Stimulated activated naive CD8-positive, alpha-beta T cell treated with anti-CD3 and anti-CD28 coated beads, Interleukin-15, Interleukin-2, amounts not matched to agents 100 ng/mL and 50 ng/mL, for 24 hours (primary cell): Measurements from ENCODE around the gene CYBA.

Experiments used
- H3K27ac Mint-ChIP-seq: one replicate; pipeline ENCODE4 v1.8.0; 2021; ENCODE audit warnings: mild to moderate bottlenecking, mixed read lengths
- H3K27me3 Mint-ChIP-seq: one replicate; pipeline ENCODE4 v1.8.0; 2021; ENCODE audit warnings: mixed read lengths
- H3K36me3 Mint-ChIP-seq: one replicate; pipeline ENCODE4 v1.8.0; 2021; ENCODE audit warnings: low read depth, mixed read lengths
- H3K4me1 Mint-ChIP-seq: one replicate; pipeline ENCODE4 v1.8.0; 2021; ENCODE audit warnings: low read depth, mixed read lengths
- H3K4me3 Mint-ChIP-seq: one replicate; pipeline ENCODE4 v1.8.0; 2021; ENCODE audit warnings: mild to moderate bottlenecking, mixed read lengths
- H3K9me3 Mint-ChIP-seq: one replicate; pipeline ENCODE4 v1.8.0; 2021; ENCODE audit warnings: mixed read lengths

Gene CYBA

DNA sequence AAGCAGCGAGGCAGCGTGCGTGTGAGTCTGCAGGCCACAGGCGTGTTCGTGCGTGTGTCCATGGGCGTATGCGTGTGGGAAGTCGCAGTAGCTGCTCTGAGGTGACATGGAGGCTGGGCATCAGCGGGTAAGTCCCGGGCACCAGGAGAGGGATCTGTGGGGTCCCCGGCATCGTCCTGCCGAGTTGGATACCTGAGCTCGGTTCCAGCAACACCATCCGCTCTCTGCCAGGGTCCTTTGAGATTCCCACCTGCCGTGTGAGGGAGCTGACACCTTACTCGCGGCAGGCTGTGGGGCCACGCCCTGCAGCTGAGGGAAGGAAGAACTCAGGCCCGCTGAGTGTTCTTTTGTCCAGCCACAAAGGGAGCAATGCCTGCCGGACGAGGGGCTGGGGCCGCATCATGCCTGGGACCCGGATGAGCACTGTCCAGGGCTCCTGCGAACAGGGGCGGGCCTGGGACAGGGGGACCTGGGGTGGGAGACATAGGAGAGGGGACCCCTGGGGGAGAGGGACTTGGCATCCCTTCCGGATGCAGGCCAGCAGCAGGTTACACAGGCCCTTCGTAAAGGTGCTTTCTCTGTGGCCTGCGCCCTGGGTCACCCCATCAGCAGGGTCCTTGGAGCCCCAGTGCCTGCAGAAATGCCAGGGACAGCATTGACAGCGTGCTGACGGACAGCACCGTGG lies 40.4 kb upstream of the CYBA start:
- H3K36me3 Mint-ChIP-seq, result no peaks in the 10 kb centered on the region
- no peaks in the 10 kb centered on the region for H3K9me3 Mint-ChIP-seq
- H3K4me3 Mint-ChIP-seq, result no peak overlapping the region
- H3K27me3 Mint-ChIP-seq, result no peaks in the 10 kb centered on the region
- no peak overlapping the region for H3K27ac Mint-ChIP-seq
- H3K4me1 Mint-ChIP-seq, result peaks cover 26% of the 10 kb centered on the region

DNA sequence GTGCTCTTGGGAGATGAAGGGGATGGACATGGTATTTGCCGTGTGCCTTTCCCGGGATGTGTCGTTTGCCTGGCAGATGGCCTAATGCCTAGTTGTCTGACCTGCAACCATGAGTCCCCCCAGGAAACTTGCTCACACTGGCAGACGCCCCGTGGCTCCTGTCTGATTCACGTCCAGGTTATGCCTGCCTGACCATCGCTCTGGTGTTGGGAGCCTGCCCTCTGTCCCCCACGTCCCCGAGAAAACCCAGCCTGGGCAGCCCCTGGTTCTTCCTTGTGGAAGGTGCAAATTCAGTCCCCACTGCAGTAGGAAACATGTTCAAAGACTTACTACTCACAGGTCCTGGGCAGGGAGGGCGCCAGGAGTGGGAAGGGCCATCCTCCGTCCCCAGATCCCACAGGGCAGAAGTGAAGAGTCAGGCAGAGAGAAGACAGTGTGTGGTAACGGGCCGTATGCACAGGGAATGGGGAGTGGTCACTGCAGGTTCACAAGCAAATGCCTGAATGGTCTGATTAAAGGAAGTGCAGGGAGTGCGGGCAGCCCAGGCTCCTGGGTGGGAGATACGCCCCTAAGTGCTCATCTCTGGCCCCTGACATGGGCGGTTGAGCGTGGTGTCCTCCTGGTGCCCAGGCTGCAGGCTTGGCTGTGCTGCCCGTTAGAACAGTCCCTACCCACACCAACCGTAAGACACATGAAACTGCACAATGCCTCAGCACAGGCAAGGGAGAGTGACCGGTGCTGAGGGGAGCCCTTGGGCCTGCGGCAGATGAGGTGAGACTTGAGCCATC lies 39.7 kb upstream of the CYBA start:
- no peaks in the 10 kb centered on the region for H3K27me3 Mint-ChIP-seq
- no peak overlapping the region for H3K4me3 Mint-ChIP-seq
- H3K27ac Mint-ChIP-seq, result no peak overlapping the region
- H3K4me1 Mint-ChIP-seq, result peaks cover 27% of the 10 kb centered on the region
- no peaks in the 10 kb centered on the region for H3K9me3 Mint-ChIP-seq
- H3K36me3 Mint-ChIP-seq, result no peaks in the 10 kb centered on the region

DNA sequence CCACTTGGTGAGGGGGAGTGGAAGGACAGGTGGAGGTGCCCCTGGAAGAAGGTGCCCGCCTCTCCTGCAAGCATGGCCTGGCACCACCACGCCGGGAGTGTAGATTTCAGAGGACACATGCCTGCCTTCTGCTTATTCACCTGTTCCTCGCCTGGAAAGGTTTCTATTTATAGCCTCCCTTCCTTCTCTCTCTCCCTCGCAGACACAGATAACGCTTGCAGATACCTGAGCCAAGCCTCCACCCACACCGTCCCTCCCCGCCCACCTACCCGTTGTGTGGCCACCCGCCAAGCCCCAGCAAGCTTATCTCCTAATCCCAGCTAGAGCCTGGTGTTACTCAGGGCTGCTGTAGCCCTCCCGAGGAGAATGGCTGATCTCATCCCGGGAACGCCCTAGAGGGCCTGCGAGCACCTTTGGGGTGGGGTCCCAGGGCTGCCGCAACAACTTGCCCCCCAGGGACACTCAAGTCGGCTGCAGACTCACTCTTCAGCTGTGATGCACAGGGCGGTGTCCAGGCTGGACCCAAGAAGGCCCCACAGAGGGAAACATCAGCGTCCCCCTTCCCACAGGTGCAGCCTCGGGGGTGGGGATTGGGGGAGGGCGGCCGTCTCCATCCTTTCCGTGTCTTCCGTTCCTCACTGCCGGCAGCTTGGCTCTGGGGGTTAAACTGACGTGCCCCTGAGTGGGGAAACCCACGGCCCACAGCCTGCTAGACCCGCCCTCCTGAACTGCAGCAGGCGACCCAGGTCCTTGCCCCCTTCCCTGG lies 37.3 kb upstream of the CYBA start:
- Mint-ChIP-seq H3K4me1 (peaks cover 40% of the 10 kb centered on the region), H3K36me3 (no peaks in the 10 kb centered on the region), H3K27me3 (no peaks in the 10 kb centered on the region), H3K4me3 (no peak overlapping the region), H3K27ac (no peak overlapping the region), H3K9me3 (no peaks in the 10 kb centered on the region)

DNA sequence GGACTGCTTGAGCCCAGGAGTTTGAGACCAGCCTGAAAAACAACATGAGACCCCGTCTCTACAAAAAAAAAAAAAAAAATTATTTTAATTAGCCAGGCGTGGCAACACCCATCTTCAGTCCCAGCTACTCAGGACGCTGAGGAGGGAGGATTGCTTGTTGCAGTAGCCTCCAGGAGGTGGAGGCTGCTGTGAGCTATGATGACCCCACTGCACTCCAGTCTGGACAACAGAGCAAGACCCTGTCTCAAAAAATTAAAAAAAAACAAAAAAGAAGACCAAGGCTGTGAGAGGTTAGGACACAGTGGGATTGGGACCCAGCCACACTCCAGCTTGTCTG lies 36.8 kb upstream of the CYBA start:
- H3K4me1 Mint-ChIP-seq, result peaks cover 36% of the 10 kb centered on the region

DNA sequence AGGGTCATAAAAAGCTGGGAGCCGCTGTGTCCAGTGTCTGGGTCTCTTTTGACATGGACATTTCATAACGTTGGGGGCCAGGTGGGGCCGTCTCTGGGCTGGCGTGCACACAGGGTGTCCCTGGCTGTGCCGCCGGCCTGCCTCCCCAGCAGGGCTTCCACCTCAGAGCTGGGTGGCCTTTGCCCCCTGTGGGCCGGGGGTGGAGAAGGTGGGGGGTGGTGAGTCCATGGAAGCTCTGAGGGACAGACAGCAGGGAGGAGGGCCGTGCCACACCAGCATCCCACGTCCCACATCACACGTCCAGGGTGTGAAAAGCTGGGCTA lies 36.4 kb upstream of the CYBA start:
- H3K4me1 Mint-ChIP-seq, result peaks cover 36% of the 10 kb centered on the region
- no peaks in the 10 kb centered on the region for H3K9me3 Mint-ChIP-seq
- no peak overlapping the region for H3K27ac Mint-ChIP-seq
- no peak overlapping the region for H3K4me3 Mint-ChIP-seq
- H3K27me3 Mint-ChIP-seq, result no peaks in the 10 kb centered on the region
- H3K36me3 Mint-ChIP-seq, result no peaks in the 10 kb centered on the region

More for the DNA sequence above, 36.8 kb upstream of the CYBA start:
- H3K36me3 Mint-ChIP-seq, result no peaks in the 10 kb centered on the region
- H3K27ac Mint-ChIP-seq, result no peak overlapping the region
- H3K27me3 Mint-ChIP-seq, result no peaks in the 10 kb centered on the region
- no peaks in the 10 kb centered on the region for H3K9me3 Mint-ChIP-seq
- H3K4me3 Mint-ChIP-seq, result no peak overlapping the region

DNA sequence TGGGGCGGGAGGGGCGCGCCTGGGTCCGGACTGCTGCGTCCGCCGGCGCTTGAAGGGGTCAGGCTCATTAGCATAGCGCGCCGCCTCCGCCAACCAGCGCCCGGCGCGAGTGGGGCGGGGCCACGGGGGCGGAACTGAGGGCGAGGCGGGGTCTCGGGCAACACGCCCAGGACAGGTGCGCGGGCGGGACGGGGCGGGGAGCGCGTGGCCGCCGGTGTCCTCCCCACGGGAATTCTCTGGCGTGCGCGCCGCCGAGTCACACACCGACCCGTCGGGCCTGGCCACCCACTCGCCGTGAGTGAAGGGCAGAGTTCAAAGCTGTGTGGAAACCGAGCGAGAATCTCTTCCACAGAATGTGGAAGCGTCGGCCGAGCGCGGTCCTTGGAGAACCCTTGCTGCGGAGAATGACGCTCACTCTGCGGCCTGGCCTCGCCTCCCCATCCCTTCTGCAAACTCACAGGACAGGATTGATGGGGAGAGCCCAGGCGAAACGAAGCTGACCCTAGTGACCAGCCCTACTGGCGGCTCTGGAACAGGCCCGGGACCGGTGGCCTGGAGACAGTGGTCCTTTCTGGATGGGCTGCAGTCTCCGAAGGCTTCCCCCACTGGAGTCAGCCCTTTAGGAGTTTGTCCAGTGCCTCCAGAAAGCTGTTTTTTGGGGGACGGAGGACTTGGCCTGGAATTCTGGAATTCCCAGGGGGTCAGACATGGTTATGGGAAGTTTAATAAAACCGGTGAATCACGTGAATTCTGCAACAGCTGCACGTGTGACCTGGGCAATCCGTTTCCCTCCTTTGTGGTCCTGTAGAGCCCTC lies 35.8 kb upstream of the CYBA start, which contains the start of gene SNAI3:
SNAI3 (minus strand) TSS at position 69 of the 815 bp plus-strand sequence. CDS start 101 bp downstream, outside the sequence.
- H3K4me1 Mint-ChIP-seq, result peaks cover 36% of the 10 kb centered on the region
- peak within 1 kb of the TSS; percentile 72 for H3K4me3 Mint-ChIP-seq
- H3K27ac Mint-ChIP-seq, result no peak within 1 kb of the TSS
- no peaks in the 10 kb centered on the region for H3K36me3 Mint-ChIP-seq
- H3K9me3 Mint-ChIP-seq, result no peaks in the 10 kb centered on the region
- H3K27me3 Mint-ChIP-seq, result no peaks in the 10 kb centered on the region

DNA sequence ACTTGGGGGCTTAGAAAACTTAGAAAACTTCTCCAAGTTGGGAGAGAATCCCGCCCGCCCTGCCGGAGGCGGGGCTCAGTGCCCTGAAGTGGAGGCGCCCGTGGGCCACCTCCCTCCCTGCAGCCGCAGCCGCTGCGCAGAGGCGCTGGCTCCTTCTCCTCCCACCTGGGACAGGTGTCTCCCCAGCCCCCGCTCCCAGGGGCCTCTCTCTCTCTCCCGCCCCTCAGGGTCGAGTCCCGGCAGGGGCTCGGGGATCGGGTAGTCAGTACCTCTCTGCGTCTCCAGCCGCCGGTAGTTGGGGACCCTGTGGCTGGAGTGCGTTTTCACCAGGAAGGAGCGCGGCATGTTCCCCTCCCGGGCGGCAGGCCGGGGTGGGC lies 35.2 kb upstream of the CYBA start:
- Mint-ChIP-seq H3K4me3 (peak overlapping the region; percentile 72), H3K9me3 (no peaks in the 10 kb centered on the region), H3K36me3 (no peaks in the 10 kb centered on the region), H3K27ac (no peak overlapping the region), H3K27me3 (no peaks in the 10 kb centered on the region), H3K4me1 (peaks cover 37% of the 10 kb centered on the region)

DNA sequence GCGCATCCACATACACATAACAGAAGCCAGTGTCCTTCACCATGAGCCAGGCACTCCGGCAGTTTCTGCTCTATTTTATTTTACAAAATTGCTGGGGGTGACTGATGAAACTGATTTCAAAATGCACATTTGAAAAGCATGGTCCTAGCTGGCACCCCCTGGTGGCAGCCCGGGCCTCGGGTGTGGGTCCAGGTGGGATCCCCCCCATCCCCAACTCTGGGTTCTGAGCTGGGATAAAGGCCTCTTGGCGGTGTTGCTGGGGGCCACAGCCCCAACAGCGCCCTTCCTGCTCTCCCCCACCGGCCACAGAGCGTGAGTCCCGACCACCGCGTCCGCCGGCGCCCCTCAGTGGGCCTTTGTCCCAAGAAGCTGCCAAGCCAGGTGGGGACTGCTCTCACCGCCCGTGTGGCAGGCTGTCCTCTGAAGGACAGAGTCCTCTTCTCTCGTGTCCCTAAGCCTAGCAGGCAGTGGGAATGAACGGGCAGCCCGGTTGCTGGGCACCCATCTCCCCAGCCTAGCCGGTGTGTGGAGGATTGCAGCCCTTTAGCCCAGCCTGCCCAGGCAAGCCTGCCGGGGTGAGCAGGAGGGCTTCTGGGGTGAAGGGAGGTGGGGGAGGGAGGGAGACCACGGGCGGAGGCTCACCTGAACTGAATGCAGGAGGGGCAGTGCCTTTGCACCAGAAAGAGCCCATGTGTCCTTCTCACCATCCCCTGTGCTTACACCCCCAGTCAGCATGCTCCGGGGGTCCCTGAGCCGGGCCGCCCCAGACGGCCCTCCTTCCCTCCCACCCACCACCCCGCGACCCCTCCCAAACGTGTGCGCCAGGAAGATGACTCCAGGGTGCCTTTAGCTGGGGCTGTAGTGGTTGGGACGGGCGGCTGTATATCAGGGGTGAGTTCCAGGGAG lies 34.6 kb upstream of the CYBA start:
- Mint-ChIP-seq H3K36me3 (no peaks in the 10 kb centered on the region), H3K4me3 (peak overlapping the region; percentile 72), H3K9me3 (no peaks in the 10 kb centered on the region), H3K27me3 (no peaks in the 10 kb centered on the region), H3K4me1 (peaks cover 34% of the 10 kb centered on the region), H3K27ac (no peak overlapping the region)

DNA sequence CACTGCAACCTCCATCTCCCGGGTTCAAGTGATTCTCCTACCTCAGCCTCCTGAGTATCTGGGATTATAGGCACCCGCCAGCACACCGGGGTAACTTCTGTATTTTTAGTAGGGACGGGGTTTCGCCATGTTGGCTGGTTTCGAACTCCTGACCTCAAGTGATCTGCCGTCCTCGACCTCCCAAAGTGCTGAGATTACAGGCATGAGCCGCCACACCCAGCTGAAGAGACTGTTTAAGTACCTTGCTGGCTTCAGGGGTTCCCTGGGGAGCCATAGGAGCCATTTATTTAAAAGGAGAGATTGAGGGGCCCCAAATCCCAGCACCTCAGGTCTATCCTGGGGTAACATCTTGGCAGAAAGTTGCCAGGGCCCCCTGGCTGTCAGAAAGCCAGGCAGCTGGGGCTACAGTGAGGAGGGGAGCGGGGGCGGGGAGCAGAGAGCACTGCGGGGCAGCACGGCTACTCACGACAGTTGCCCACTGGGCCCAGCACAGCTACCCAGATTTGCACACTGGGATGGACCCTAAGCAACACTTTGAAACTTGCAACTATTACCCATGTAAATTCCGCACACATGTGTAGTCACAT lies 33.8 kb upstream of the CYBA start:
- Mint-ChIP-seq H3K9me3 (no peaks in the 10 kb centered on the region), H3K4me1 (peaks cover 33% of the 10 kb centered on the region), H3K36me3 (no peaks in the 10 kb centered on the region)

DNA sequence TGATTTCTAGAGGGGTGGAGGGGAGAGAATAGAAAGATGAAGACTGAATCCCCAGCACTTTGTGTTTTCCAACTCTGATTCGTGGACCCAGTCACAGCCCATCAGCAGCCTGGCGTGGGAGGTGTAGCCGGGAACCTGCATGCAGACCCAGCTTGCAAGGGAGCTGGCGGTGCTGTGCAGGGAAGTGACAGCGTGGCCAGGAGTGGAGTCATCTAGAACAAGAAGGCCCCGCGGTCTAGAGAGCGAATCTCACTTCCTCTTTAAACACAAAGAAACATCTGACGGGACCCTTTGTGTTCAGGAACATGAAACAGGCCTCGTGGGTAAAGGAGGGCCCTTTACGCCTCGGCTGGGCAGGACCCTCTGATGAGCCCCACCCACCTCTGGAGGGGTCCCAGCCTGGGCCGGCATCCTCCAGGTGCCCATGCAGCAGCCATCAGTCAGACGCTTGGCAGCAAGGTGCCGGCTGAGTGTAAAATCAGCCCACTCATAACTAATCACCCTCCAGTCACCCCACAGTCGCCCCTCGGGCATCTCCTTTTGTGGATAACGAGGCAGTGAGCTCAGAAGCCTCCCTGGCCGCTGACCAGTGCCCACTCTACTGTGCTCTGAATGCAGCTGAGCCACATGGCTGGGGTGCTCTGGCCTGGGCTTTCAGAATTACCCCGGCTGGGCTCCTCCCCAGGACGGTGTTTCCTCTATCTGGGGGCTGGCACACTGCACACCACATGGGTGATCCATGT lies 31.0 kb upstream of the CYBA start:
- no peaks in the 10 kb centered on the region for H3K36me3 Mint-ChIP-seq
- H3K9me3 Mint-ChIP-seq, result no peaks in the 10 kb centered on the region
- peak overlapping the region; percentile 54 for H3K4me3 Mint-ChIP-seq
- H3K27ac Mint-ChIP-seq, result peak overlapping the region; percentile 89
- H3K27me3 Mint-ChIP-seq, result no peaks in the 10 kb centered on the region
- H3K4me1 Mint-ChIP-seq, result peaks cover 33% of the 10 kb centered on the region

More for the DNA sequence above, 33.8 kb upstream of the CYBA start:
- H3K27me3 Mint-ChIP-seq, result no peaks in the 10 kb centered on the region
- no peak overlapping the region for H3K27ac Mint-ChIP-seq
- H3K4me3 Mint-ChIP-seq, result peak overlapping the region; percentile 72

DNA sequence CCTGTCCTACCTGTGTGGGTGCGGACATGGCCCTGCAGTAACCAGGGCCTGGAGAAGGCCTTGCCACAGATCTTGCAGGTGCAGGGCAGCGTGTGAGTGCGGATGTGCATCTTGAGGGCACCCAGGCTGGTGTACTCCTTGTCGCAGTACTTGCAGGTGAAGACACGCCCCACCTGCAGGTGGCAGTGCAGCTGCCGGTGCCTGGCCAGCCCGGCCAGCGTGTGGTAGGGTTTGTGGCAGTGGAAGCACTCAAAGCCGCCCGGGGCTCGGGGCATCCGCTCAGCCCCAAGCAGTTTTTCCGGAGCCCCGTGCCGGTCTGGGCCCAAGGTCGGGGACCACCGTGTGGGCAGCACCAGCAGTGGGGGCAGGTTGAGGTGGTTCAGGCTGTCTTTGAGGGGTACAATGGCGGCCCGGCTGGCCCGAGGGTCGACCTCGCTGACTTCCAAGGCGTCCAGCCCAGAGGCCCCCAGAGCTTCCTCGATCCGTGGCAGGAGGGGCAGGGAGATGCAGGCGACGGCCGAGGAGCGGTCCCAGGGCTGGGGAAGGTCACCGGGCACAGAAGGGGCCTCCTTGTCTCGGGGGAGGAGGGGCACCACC lies 30.3 kb upstream of the CYBA start:
- no peaks in the 10 kb centered on the region for H3K36me3 Mint-ChIP-seq
- no peaks in the 10 kb centered on the region for H3K9me3 Mint-ChIP-seq
- peaks cover 33% of the 10 kb centered on the region for H3K4me1 Mint-ChIP-seq
- H3K4me3 Mint-ChIP-seq, result peak overlapping the region; percentile 54
- H3K27me3 Mint-ChIP-seq, result no peaks in the 10 kb centered on the region
- peak overlapping the region; percentile 89 for H3K27ac Mint-ChIP-seq

DNA sequence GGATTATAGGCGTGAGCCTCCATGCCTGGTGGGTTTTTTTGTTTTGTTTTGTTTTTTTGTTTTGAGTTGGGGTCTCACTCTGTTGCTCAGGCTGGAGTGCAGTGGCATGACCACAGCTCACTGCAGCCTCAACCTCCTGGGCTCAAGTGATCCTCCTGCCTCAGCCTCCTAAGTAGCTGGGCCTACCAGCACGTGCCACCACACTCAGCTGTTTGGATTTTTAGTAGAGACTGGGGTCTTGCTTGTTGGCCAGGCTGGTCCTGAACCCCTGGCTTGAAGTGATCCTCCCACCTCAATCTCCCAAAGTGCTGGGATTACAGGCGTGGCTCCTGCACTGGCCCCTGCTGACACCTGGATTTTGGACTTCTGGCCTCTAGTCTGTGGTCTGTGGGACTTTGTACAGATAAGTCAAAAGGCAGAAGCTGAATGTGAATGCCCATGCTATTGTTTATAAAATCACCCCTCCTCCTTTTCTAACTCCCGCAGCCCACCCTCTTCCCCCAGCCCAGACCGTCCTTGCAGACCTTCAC lies 29.8 kb upstream of the CYBA start:
- no peaks in the 10 kb centered on the region for H3K9me3 Mint-ChIP-seq
- no peak overlapping the region for H3K4me3 Mint-ChIP-seq
- H3K27ac Mint-ChIP-seq, result peak overlapping the region; percentile 67
- no peaks in the 10 kb centered on the region for H3K36me3 Mint-ChIP-seq
- peaks cover 33% of the 10 kb centered on the region for H3K4me1 Mint-ChIP-seq
- H3K27me3 Mint-ChIP-seq, result no peaks in the 10 kb centered on the region
